ENCODE measurements around the gene MXD3.

The MXD3 gene

GRCh38 chr5:177288191-177288590, 23.5 kb downstream of the MXD3 start:
- no peak for TF ChIP-seq CTCF (conservative IDR thresholded peaks at IDR 0.05)
- H3K27ac ChIP-seq, result no peak overlapping the region

- no peak overlapping the region for H3K27ac ChIP-seq
- no peak for TF ChIP-seq CTCF (conservative IDR thresholded peaks at IDR 0.05)
These were observed 34.8 kb downstream of the MXD3 start for GRCh38 chr5:177276886-177277285.

- no peak overlapping the region for H3K27ac ChIP-seq
- TF ChIP-seq CTCF (conservative IDR thresholded peaks at IDR 0.05), result no peak
These were observed 35.8 kb downstream of the MXD3 start for GRCh38 chr5:177275883-177276282.

- TF ChIP-seq CTCF (conservative IDR thresholded peaks at IDR 0.05), result no peak
- no peak overlapping the region for H3K27ac ChIP-seq
These were observed 40.6 kb downstream of the MXD3 start for GRCh38 chr5:177271113-177271512.

GRCh38 chr5:177270653-177271052, 41.0 kb downstream of the MXD3 start:
- TF ChIP-seq CTCF (conservative IDR thresholded peaks at IDR 0.05), result no peak

GRCh38 chr5:177269976-177270375, 41.7 kb downstream of the MXD3 start:
- no peak overlapping the region for H3K27ac ChIP-seq
- TF ChIP-seq CTCF (conservative IDR thresholded peaks at IDR 0.05), result no peak

More at GRCh38 chr5:177270653-177271052, 41.0 kb downstream of the MXD3 start:
- no peak overlapping the region for H3K27ac ChIP-seq

GRCh38 chr5:177269232-177269895, 42.3 kb downstream of the MXD3 start:
- no peak overlapping the region for H3K27ac ChIP-seq
- TF ChIP-seq CTCF (conservative IDR thresholded peaks at IDR 0.05), result no peak
